Measurements from ENCODE around the gene DZIP1. TPM values are rescaled to one million over a fixed set of nuclear protein-coding genes. Genes with fewer than 3 reads are reported as not detected.

The DZIP1 gene
- total RNA-seq, 1 experiment from 2014 or later, result 33.6 TPM

DNA sequence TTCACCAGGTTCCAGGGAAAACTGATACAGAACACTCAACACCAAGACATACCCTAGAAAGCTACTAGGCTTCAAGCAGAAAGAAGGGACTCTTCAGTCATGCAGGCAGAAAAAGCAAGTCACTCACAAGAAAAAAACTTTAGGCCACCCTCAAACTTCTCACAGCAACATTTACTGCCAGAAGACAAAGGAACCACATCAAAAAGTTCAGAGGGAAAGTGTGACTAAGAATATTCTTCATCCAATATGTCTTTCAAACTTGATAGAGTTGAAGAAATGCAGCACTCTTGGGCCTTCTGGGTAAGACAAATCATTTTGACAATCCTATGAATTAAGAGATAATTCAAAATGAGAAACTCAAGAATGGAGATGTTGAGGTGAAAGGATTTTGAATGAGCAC, 7.7 kb downstream of the DZIP1 start:
- Histone ChIP-seq H4K91ac (ENCODE audit: insufficient read length, low read depth, low read length) (no peak overlapping the region), H4K20me1 (ENCODE audit: control insufficient read depth, insufficient read depth, insufficient read length) (no peaks in the 10 kb centered on the region), H3K4me2 (ENCODE audit: insufficient read depth, insufficient read length, low read length) (no peak overlapping the region), H3T11ph (ENCODE audit: low read length) (no peak overlapping the region), H2AFZ (ENCODE audit: low read length) (no peak overlapping the region), H3K23ac (ENCODE audit: insufficient read length, low read depth, low read length) (no peak overlapping the region), H2BK5ac (ENCODE audit: insufficient read length, low read length) (no peak overlapping the region), H3K27ac (ENCODE audit: insufficient read length, low read depth, low read length) (no peak overlapping the region), H3K23me2 (ENCODE audit: insufficient read length, low read depth, low read length, poor library complexity, severe bottlenecking) (no peaks in the 10 kb centered on the region), H3K56ac (ENCODE audit: insufficient read length, low read depth, low read length) (no peak overlapping the region), H2AK5ac (ENCODE audit: insufficient read length, low read length) (no peak overlapping the region), H2BK15ac (ENCODE audit: low read depth, low read length) (no peak overlapping the region), H3K79me2 (ENCODE audit: insufficient read depth, low read length) (no peaks in the 10 kb centered on the region), H4K5ac (ENCODE audit: insufficient read length, low read depth, low read length) (no peak overlapping the region), H3K9me3 (ENCODE audit: control insufficient read depth, low read depth, low read length) (no peaks in the 10 kb centered on the region), H2BK20ac (ENCODE audit: low read depth, low read length, poor library complexity, severe bottlenecking) (no peak overlapping the region), H3K9ac (ENCODE audit: extremely low read depth, insufficient read length, low read length) (no peak overlapping the region), H3K4ac (ENCODE audit: low read depth, low read length) (no peak overlapping the region), H2BK120ac (ENCODE audit: low read depth, low read length, poor library complexity, severe bottlenecking) (no peak overlapping the region), H2BK12ac (ENCODE audit: insufficient read length, low read depth, low read length) (no peak overlapping the region), H3K4me1 (ENCODE audit: insufficient read depth, low read length) (no peaks in the 10 kb centered on the region), H3K14ac (ENCODE audit: insufficient read depth, low read length) (no peak overlapping the region), H3K27me3 (ENCODE audit: insufficient read depth, low read length) (no peaks in the 10 kb centered on the region), H3K18ac (ENCODE audit: insufficient read length, low read depth, low read length) (no peak overlapping the region), H4K8ac (replicated peaks; ENCODE audit: insufficient read length, low read depth, low read length) (no peak overlapping the region), H3K79me1 (ENCODE audit: insufficient read depth, low read depth, low read length, poor library complexity, severe bottlenecking) (no peaks in the 10 kb centered on the region)
- H3K4me3 Mint-ChIP-seq, result no peak overlapping the region
- TF ChIP-seq, protein P1, sequence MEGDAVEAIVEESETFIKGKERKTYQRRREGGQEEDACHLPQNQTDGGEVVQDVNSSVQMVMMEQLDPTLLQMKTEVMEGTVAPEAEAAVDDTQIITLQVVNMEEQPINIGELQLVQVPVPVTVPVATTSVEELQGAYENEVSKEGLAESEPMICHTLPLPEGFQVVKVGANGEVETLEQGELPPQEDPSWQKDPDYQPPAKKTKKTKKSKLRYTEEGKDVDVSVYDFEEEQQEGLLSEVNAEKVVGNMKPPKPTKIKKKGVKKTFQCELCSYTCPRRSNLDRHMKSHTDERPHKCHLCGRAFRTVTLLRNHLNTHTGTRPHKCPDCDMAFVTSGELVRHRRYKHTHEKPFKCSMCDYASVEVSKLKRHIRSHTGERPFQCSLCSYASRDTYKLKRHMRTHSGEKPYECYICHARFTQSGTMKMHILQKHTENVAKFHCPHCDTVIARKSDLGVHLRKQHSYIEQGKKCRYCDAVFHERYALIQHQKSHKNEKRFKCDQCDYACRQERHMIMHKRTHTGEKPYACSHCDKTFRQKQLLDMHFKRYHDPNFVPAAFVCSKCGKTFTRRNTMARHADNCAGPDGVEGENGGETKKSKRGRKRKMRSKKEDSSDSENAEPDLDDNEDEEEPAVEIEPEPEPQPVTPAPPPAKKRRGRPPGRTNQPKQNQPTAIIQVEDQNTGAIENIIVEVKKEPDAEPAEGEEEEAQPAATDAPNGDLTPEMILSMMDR (conservative IDR thresholded peaks at IDR 0.05), result no peak
- H3K9me3 Mint-ChIP-seq, result no peaks in the 10 kb centered on the region
- H3K27ac Mint-ChIP-seq, result no peak overlapping the region
- H3K4me1 Mint-ChIP-seq, result peaks cover 3 to 4% of the 10 kb centered on the region in 2 experiments; a peak in 1 of 4 replicates
- peaks cover 39 to 69% (median 64%) of the 10 kb centered on the region in 3 experiments; a peak in 6 of 7 replicates for H3K36me3 Mint-ChIP-seq (ENCODE audit: insufficient read depth in 1 of 3, low read depth in 3 of 3)
- DNase-seq, result no peak
- H3K27me3 Mint-ChIP-seq (ENCODE audit: low read depth), result no peaks in the 10 kb centered on the region; the same call in 1 of the 2 replicates
